Mucosa of rectum (tissue), 2 donors: ENCODE data around the gene ENOX2.

Experiments
- H3K27ac ChIP-seq, 2 donors: one replicate each; pipeline ENCODE4 v1.7.0; 2013; ENCODE audit warnings: inconsistent platforms in 2 of 2, low read depth in 2 of 2, low read length in 2 of 2
- H3K27me3 ChIP-seq, 2 donors: one replicate each; pipeline ENCODE4 v1.7.0; 2013; ENCODE audit warnings: low read length in 2 of 2; ENCODE audit not compliant: control insufficient read depth in 2 of 2, insufficient read depth in 2 of 2
- H3K36me3 ChIP-seq, 2 donors: one replicate each; pipeline ENCODE4 v1.7.0; 2013; ENCODE audit warnings: low read length in 2 of 2; ENCODE audit not compliant: control insufficient read depth in 2 of 2, insufficient read depth in 2 of 2
- H3K4me1 ChIP-seq, 2 donors: one replicate each; pipeline ENCODE4 v1.7.0; 2013; ENCODE audit warnings: low read length in 2 of 2, mild to moderate bottlenecking in 1 of 2; ENCODE audit not compliant: control insufficient read depth in 2 of 2, insufficient read depth in 2 of 2
- H3K4me3 ChIP-seq, 2 donors: one replicate each; pipeline ENCODE4 v1.7.0; 2013; ENCODE audit warnings: low read length in 2 of 2
- H3K9ac ChIP-seq, 2 donors: one replicate each; pipeline ENCODE4 v1.7.0; 2013; ENCODE audit warnings: low read length in 2 of 2, low read depth in 1 of 2, mild to moderate bottlenecking in 1 of 2
- H3K9me3 ChIP-seq, 2 donors: one replicate each; pipeline ENCODE4 v1.7.0; 2013; ENCODE audit warnings: low read length in 2 of 2; ENCODE audit not compliant: control insufficient read depth in 2 of 2
- donor health status: healthy.
- donor health status: Normal muscosa, but diverticular disease.

The ENOX2 gene

DNA sequence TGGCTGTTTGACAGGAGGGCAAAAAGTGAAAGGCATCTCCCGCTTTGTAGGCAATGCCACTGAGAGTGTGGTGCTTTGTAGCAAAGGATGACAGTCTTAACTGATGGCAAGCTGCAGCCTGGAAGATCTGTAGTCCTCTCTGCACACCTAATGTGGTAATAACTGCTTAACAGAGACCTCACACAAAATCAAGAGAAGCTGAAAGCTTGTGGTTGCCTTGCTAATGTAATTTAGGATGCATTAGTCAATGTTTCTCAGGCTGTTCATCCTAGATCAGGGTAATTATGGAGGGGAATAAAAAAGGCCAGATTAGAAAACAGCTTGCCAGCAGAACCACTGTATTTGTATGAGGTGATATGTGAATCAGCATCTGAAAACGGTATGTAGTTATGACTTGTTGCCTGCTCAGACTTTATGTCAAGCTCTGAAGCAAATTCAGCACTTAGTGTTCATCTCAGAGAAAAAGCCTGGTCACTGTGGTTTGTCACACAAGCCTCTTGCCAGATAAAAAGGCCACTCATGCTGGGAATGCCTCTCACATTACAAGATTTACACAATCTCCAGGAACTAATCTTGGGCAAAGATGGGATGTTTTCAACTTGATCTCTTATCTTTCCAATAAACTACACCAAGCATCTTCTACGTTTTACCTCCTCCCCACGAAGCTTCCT, 130.8 kb downstream of the ENOX2 start:
- H3K27ac ChIP-seq, result no peak overlapping the region
- no peak overlapping the region for H3K4me3 ChIP-seq
- H3K9me3 ChIP-seq, result no peaks in the 10 kb centered on the region
- peaks cover 0 to 4% of the 10 kb centered on the region in 2 donors for H3K27me3 ChIP-seq
- no peaks in the 10 kb centered on the region for H3K4me1 ChIP-seq
- no peaks in the 10 kb centered on the region for H3K36me3 ChIP-seq
- no peak overlapping the region for H3K9ac ChIP-seq

DNA sequence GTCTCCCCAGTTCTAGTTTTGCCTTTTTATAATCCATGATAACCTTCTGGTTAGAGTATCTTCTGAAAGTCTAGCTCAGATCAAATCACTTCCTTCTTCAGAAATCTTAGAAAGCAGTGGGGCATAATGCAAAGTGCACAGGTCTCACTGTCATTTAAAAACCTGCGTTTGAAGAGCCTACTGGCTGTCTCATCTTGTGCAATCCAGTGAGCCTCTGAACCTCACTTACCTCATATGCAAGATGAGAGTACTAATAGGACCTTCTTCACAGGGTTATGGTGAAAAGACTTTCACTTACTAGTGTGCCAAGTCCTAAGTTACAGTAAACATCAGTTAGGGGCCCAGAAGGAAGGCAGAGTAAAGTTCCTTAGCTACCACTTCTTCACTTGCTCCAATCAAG, 131.4 kb downstream of the ENOX2 start:
- no peaks in the 10 kb centered on the region for H3K9me3 ChIP-seq
- H3K9ac ChIP-seq, result no peak overlapping the region
- H3K36me3 ChIP-seq, result no peaks in the 10 kb centered on the region
- H3K27ac ChIP-seq, result no peak overlapping the region
- peaks cover 0 to 4% of the 10 kb centered on the region in 2 donors for H3K27me3 ChIP-seq
- H3K4me3 ChIP-seq, result no peak overlapping the region
- H3K4me1 ChIP-seq, result no peaks in the 10 kb centered on the region

DNA sequence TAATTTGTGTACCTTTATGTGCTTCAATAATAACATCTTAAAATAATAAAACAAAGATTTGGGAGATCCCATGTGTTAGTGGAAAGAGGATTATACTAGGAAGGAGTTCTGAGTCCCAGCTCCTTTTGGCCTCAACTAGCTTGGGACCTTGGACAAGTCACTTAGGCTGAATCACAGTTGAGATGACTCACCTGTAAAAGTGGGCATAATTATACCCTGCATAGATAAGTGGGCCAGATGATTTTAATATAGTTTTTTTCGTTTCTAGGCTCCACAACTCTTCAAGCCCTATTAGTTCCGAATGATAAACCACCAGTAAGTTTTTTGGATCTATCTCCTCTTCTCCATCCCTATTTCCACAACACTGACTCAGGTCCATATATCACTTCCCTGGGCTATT, 131.8 kb downstream of the ENOX2 start:
- Histone ChIP-seq H3K36me3 (no peaks in the 10 kb centered on the region), H3K4me3 (no peak overlapping the region), H3K27ac (no peak overlapping the region), H3K27me3 (peaks cover 0 to 4% of the 10 kb centered on the region in 2 donors), H3K9me3 (no peaks in the 10 kb centered on the region), H3K4me1 (no peaks in the 10 kb centered on the region), H3K9ac (no peak overlapping the region)

DNA sequence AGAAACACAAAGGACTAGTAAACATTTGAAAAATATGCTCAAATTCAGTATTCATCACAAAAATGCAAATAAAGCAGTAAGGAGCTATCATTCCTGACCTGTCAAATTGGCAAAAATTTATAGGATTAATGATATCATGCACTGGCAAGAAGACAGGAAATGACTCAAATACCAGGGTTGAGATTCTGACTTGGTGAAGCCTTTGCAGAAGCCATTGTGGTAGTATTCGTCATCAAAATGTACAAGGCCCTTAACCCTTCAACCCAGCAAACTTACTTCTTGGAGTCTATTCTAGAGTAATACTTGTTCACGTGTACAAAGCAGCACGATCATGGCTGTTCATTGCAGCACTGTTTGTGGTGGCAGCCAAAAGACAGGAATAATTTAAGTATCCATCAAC, 132.4 kb downstream of the ENOX2 start:
- H3K4me3 ChIP-seq, result no peak overlapping the region
- H3K9me3 ChIP-seq, result no peaks in the 10 kb centered on the region
- no peaks in the 10 kb centered on the region for H3K4me1 ChIP-seq
- peaks cover 0 to 4% of the 10 kb centered on the region in 2 donors for H3K27me3 ChIP-seq
- no peak overlapping the region for H3K27ac ChIP-seq
- no peak overlapping the region for H3K9ac ChIP-seq
- no peaks in the 10 kb centered on the region for H3K36me3 ChIP-seq

DNA sequence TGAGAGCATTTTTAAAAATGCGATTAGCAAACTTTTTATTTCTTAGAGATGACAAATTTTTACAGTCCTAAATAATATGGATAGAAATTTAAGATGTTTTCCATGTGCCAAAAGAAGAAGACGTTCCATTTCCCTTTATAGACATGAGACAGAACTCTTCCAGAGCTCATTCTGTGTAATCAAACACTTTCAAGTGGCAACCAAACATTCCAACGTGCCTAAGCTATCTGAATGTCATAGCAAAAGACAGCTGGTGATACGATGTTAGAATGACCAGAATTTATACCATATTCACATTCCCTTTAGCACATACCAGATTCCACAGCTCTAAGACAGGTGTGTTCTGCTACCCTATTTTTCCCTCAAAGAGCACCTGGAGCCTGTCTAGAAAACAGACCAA, 133.2 kb downstream of the ENOX2 start:
- H3K9ac ChIP-seq, result no peak overlapping the region
- H3K4me1 ChIP-seq, result no peaks in the 10 kb centered on the region
- no peak overlapping the region for H3K27ac ChIP-seq
- H3K36me3 ChIP-seq, result no peaks in the 10 kb centered on the region
- no peak overlapping the region for H3K4me3 ChIP-seq
- H3K9me3 ChIP-seq, result no peaks in the 10 kb centered on the region
- H3K27me3 ChIP-seq, result peaks cover 0 to 4% of the 10 kb centered on the region in 2 donors

DNA sequence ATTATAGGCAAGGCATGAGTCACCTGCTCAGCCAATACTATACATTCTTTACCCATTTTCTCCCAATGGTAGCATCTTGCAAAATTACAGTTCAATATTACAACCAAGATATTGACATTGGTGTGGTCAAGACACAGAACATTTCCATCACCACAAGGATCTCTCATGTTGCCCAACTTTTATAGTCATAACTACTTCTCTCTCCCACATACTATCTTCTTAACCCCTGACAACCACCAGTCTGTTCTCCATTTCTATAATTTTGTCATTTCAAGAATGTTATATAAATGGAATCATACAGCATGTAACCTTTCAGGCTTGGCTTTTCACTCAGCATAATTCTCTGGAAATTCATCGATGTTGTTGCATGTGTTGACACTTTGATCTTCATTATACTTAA, 144.9 kb downstream of the ENOX2 start:
- Histone ChIP-seq H3K36me3 (no peaks in the 10 kb centered on the region), H3K27me3 (no peaks in the 10 kb centered on the region), H3K4me1 (no peaks in the 10 kb centered on the region), H3K4me3 (no peak overlapping the region), H3K9me3 (no peaks in the 10 kb centered on the region), H3K27ac (no peak overlapping the region), H3K9ac (no peak overlapping the region)

DNA sequence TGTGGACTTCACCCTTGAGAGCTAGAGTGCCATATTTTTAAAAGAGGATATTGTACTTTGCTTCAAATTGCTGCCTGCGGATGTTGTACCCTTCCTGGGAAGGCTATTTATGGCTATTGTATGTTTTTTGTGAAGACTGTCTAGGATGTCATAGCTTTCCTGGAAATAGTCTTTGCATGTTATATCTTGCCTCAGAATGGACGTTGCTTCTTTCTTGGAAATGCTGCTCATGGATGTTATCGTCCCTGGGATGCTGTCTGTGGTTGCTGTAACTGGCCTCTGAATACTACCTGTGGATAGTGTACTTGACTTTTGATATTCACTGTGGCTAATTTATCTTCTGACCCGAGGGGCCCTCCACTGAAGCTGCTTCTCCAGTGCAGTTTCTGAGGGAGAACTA, 146.8 kb downstream of the ENOX2 start:
- Histone ChIP-seq H3K36me3 (no peaks in the 10 kb centered on the region), H3K4me1 (no peaks in the 10 kb centered on the region), H3K27ac (no peak overlapping the region), H3K27me3 (no peaks in the 10 kb centered on the region), H3K9me3 (no peaks in the 10 kb centered on the region), H3K9ac (no peak overlapping the region), H3K4me3 (no peak overlapping the region)

DNA sequence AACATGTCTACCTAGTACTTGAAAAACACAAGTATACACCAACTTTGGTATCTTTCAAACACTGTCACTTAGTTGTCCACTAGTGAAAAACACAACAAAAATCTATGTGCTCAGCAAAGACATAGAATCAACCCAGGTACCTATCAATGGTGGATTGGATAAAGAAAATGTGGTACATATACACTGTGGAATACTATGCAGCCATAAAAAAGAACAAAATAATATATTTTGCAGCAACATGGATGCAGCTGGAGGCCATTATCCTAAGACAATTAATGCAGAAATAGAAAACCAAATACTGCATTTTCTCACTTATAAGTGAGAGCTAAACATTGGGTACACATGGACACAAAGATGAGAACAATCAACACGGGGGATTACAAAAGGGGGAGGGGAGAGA, 148.7 kb downstream of the ENOX2 start:
- Histone ChIP-seq H3K27ac (no peak overlapping the region), H3K9me3 (no peaks in the 10 kb centered on the region)

DNA sequence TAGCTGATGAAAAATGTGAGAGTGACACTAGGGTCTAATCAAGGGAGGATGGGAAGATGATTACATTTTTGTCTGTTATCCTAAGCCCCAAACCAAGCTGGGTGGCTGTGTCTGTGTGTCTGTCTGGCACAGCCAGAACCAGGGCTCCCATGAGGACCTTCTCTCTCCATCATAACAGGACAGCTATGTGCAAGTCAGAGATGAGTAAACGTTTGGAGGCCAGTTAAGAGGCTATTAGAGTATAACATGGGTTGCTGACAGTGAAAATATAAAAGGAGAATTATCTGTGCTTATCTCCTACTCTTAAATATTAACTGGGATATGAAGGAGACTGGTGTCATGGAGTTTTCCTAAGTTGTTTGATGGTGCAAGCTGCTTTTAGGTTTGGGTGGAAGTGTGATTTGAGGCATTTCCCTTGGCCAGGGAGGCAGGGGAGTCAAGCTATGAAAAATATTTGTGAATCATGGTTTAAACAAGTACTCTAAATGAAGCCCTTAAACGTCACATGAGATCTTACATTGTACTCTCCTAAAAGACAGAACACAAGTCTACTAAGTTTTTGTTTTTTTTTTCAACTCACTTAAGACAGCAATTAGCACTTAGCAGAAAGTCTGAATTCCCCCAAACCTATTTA, 156.2 kb downstream of the ENOX2 start:
- no peaks in the 10 kb centered on the region for H3K36me3 ChIP-seq
- H3K9me3 ChIP-seq, result no peaks in the 10 kb centered on the region
- H3K27me3 ChIP-seq, result no peaks in the 10 kb centered on the region
- no peak overlapping the region for H3K27ac ChIP-seq
- H3K9ac ChIP-seq, result no peak overlapping the region
- no peaks in the 10 kb centered on the region for H3K4me1 ChIP-seq
- H3K4me3 ChIP-seq, result no peak overlapping the region

More for the DNA sequence above, 148.7 kb downstream of the ENOX2 start:
- Histone ChIP-seq H3K4me1 (no peaks in the 10 kb centered on the region), H3K4me3 (no peak overlapping the region), H3K9ac (no peak overlapping the region), H3K36me3 (no peaks in the 10 kb centered on the region), H3K27me3 (no peaks in the 10 kb centered on the region)

DNA sequence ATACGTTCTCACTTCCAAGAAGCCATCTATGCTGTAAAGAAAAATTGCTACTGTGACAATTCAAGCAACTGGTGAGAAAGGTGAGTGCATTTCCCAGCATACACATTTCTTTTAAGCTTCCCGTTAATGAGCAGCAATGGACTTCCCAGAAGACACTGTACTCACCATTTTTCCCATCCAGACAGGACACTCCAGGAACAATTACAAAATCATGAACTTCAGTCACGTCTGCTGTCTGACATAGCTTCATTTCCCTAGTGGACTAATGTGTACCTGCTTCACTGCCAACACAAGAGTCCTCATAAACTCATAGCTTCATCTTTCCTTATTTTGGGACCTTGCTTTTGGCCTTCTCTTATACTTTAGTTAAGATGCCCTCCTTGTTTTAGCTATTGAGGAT, 156.9 kb downstream of the ENOX2 start:
- Histone ChIP-seq H3K27ac (no peak overlapping the region), H3K4me1 (no peaks in the 10 kb centered on the region), H3K4me3 (no peak overlapping the region), H3K36me3 (no peaks in the 10 kb centered on the region), H3K27me3 (no peaks in the 10 kb centered on the region), H3K9me3 (no peaks in the 10 kb centered on the region), H3K9ac (no peak overlapping the region)
